ENCODE results near the gene ENOX2.

ENOX2 gene

GRCh38 chrX:130896026-130896425 lies 7.0 kb downstream of the ENOX2 start:
- no peak for TF ChIP-seq EZH2phosphoT487 (IDR thresholded peaks at IDR 0.05; ENCODE audit: borderline replicate concordance)
- TF ChIP-seq CTCF (conservative IDR thresholded peaks at IDR 0.05; ENCODE audit: low read length), result no peak
- Histone ChIP-seq H3F3A (ENCODE audit: low read depth) (no peaks in the 10 kb centered on the region), H2AFZ (ENCODE audit: low read length) (no peak overlapping the region)

GRCh38 chrX:130895299-130895698 lies 7.7 kb downstream of the ENOX2 start:
- H3F3A ChIP-seq (ENCODE audit: low read depth), result no peaks in the 10 kb centered on the region
- no peak overlapping the region for H3K4me3 ChIP-seq (ENCODE audit: low read length, poor library complexity, severe bottlenecking)
- H3K4me2 ChIP-seq (ENCODE audit: low read depth, low read length, poor library complexity, severe bottlenecking), result no peak overlapping the region
- H3K4me1 ChIP-seq (ENCODE audit: insufficient read depth, low read length, poor library complexity, severe bottlenecking), result no peaks in the 10 kb centered on the region
- no peaks in the 10 kb centered on the region for H3K36me3 ChIP-seq (ENCODE audit: insufficient read depth, low read length)
- no peaks in the 10 kb centered on the region for H3K9me3 ChIP-seq (ENCODE audit: insufficient read depth, low read depth, low read length)
- H3K9ac ChIP-seq (ENCODE audit: low read depth, low read length, poor library complexity, severe bottlenecking), result no peak overlapping the region
- no peaks in the 10 kb centered on the region for H4K20me1 ChIP-seq (ENCODE audit: insufficient read depth, low read length, poor library complexity, severe bottlenecking)
- TF ChIP-seq CTCF (conservative IDR thresholded peaks at IDR 0.05; ENCODE audit: low read length) (no peak), EZH2phosphoT487 (IDR thresholded peaks at IDR 0.05; ENCODE audit: borderline replicate concordance) (no peak)
- no peaks in the 10 kb centered on the region for H3K9me2 ChIP-seq (replicated peaks; ENCODE audit: low read depth, low read length)
- no peaks in the 10 kb centered on the region for H3K79me2 ChIP-seq (ENCODE audit: insufficient read depth, low read length)
- H2AFZ ChIP-seq (ENCODE audit: low read length), result no peak overlapping the region
- no peaks in the 10 kb centered on the region for H3K27me3 ChIP-seq (ENCODE audit: insufficient read depth, low read length, poor library complexity, severe bottlenecking)

More at GRCh38 chrX:130896026-130896425, 7.0 kb downstream of the ENOX2 start:
- H4K20me1 ChIP-seq (ENCODE audit: insufficient read depth, low read length, poor library complexity, severe bottlenecking), result no peaks in the 10 kb centered on the region
- H3K9me2 ChIP-seq (replicated peaks; ENCODE audit: low read depth, low read length), result no peaks in the 10 kb centered on the region
- no peak overlapping the region for H3K4me3 ChIP-seq (ENCODE audit: low read length, poor library complexity, severe bottlenecking)
- H3K4me1 ChIP-seq (ENCODE audit: insufficient read depth, low read length, poor library complexity, severe bottlenecking), result no peaks in the 10 kb centered on the region
- no peaks in the 10 kb centered on the region for H3K36me3 ChIP-seq (ENCODE audit: insufficient read depth, low read length)
- H3K9ac ChIP-seq (ENCODE audit: low read depth, low read length, poor library complexity, severe bottlenecking), result no peak overlapping the region
- no peak overlapping the region for H3K4me2 ChIP-seq (ENCODE audit: low read depth, low read length, poor library complexity, severe bottlenecking)
- H3K27me3 ChIP-seq (ENCODE audit: insufficient read depth, low read length, poor library complexity, severe bottlenecking), result no peaks in the 10 kb centered on the region
- H3K9me3 ChIP-seq (ENCODE audit: insufficient read depth, low read depth, low read length), result no peaks in the 10 kb centered on the region
- H3K79me2 ChIP-seq (ENCODE audit: insufficient read depth, low read length), result no peaks in the 10 kb centered on the region

GRCh38 chrX:130893356-130894085 lies 9.5 kb downstream of the ENOX2 start:
- Histone ChIP-seq H3K9me2 (replicated peaks; ENCODE audit: low read depth, low read length) (no peaks in the 10 kb centered on the region), H3K9me3 (ENCODE audit: insufficient read depth, low read depth, low read length) (no peaks in the 10 kb centered on the region), H3K4me3 (ENCODE audit: low read length, poor library complexity, severe bottlenecking) (no peak overlapping the region), H3K4me1 (ENCODE audit: insufficient read depth, low read length, poor library complexity, severe bottlenecking) (no peaks in the 10 kb centered on the region), H3K36me3 (ENCODE audit: insufficient read depth, low read length) (no peaks in the 10 kb centered on the region), H3K9ac (ENCODE audit: low read depth, low read length, poor library complexity, severe bottlenecking) (no peak overlapping the region), H4K20me1 (ENCODE audit: insufficient read depth, low read length, poor library complexity, severe bottlenecking) (no peaks in the 10 kb centered on the region), H2AFZ (ENCODE audit: low read length) (no peak overlapping the region), H3K4me2 (ENCODE audit: low read depth, low read length, poor library complexity, severe bottlenecking) (no peak overlapping the region), H3F3A (ENCODE audit: low read depth) (no peaks in the 10 kb centered on the region), H3K79me2 (ENCODE audit: insufficient read depth, low read length) (no peaks in the 10 kb centered on the region), H3K27me3 (ENCODE audit: insufficient read depth, low read length, poor library complexity, severe bottlenecking) (no peaks in the 10 kb centered on the region)
- TF ChIP-seq EZH2phosphoT487 (IDR thresholded peaks at IDR 0.05; ENCODE audit: borderline replicate concordance), result no peak
- TF ChIP-seq CTCF (conservative IDR thresholded peaks at IDR 0.05; ENCODE audit: low read length), result no peak
